Rectal smooth muscle tissue (tissue), 1 donor: ENCODE results near the gene WAPL.

Source experiments
- H3K27ac ChIP-seq: one replicate; pipeline ENCODE4 v1.7.0; 2013; ENCODE audit warnings: low read depth, low read length, inconsistent platforms
- H3K27me3 ChIP-seq: one replicate; pipeline ENCODE4 v1.7.0; 2013; ENCODE audit warnings: low read length; ENCODE audit not compliant: control insufficient read depth, insufficient read depth
- H3K36me3 ChIP-seq: one replicate; pipeline ENCODE4 v1.7.0; 2013; ENCODE audit warnings: low read length; ENCODE audit not compliant: control insufficient read depth, insufficient read depth
- H3K4me1 ChIP-seq: one replicate; pipeline ENCODE4 v1.7.0; 2013; ENCODE audit warnings: low read length; ENCODE audit not compliant: control insufficient read depth, insufficient read depth
- H3K4me3 ChIP-seq: one replicate; pipeline ENCODE4 v1.7.0; 2013; ENCODE audit warnings: low read length
- H3K9ac ChIP-seq: one replicate; pipeline ENCODE4 v1.7.0; 2013; ENCODE audit warnings: low read length

The WAPL gene

DNA sequence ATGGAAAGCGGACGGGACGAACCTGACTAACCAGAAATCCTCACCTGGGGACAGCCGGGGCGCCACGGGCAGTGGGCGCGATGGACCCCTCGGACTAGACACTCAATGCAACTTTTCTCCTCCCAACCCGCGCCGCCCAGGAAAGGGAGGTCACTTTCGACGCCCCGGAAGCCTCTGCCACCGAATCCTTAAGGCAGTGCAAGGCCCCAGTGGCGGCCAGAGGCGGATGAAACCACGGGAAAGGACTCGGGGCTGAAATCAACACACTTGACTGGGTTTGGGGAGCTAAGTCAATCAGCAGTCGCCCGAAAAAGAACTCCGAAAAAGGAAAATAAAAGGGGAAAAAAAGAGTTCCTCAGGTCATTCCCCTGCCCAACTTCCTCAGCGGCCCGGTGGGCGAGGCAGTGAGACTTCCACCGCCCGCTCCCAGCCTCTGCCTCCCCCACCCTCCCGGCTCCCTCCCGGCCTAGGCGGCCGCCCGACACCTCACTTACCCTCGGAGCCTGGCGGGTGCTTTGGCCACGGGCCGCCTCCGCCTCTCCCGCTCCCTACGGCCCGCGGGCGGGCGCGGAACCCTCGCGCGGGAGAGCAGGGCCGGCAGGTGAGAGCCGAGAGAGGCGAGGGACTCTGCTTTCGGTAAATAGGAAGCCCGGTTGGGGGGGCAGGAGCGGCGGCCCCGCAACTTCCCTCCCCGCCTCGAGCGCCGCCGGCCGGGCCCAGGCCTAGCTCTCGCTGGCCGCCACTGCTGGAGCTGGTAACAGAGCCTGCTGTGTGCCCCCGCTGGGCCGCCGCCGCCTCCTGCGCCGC is 518 bp downstream of the WAPL start:
- H3K27ac ChIP-seq, result peak overlapping the region; percentile 89
- H3K27me3 ChIP-seq, result no peaks in the 10 kb centered on the region
- H3K4me3 ChIP-seq, result peak overlapping the region; percentile 76
- no peaks in the 10 kb centered on the region for H3K36me3 ChIP-seq
- H3K9ac ChIP-seq, result peak overlapping the region; percentile 54
- H3K4me1 ChIP-seq, result peaks cover 21% of the 10 kb centered on the region

DNA sequence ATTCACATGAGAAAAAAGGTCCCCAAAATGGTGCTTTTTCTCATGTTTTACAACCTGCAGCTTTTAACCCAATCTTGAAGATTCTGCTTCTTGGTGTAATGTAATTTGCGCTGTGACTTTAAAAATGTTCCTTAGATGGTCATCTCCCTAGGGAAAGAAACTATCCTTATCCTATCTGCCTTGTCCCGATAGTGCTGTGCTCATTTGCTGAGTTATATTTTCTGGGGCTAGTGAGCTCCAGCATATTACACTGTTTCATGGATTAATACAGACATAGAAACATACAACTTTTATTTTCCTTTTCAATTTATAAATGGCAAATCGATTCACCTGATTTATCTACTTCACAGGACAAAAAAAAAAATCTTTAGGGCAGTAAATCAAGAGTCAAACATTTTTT is 2.8 kb downstream of the WAPL start:
- no peak overlapping the region for H3K27ac ChIP-seq
- peaks cover 21% of the 10 kb centered on the region for H3K4me1 ChIP-seq
- no peaks in the 10 kb centered on the region for H3K36me3 ChIP-seq
- no peaks in the 10 kb centered on the region for H3K27me3 ChIP-seq
- no peak overlapping the region for H3K9ac ChIP-seq
- H3K4me3 ChIP-seq, result no peak overlapping the region

DNA sequence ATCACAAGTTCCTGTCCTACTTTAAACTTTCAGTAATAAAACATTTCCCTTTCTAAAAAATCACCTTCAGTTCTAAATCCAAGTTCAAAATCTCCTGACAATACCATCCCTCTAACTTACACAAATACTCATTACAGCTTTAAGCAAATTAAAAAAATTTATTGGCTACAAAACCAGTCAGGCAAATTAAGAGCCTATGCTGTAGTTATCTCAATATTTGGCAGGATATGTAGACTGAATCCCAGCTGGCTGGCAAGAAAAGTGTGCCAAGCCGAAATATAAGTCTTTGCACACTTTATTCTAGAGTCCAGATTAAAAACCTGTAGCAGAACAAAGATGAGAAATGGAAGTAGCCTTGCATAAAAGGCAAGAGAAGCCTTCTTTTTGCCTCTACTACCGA is 9.5 kb downstream of the WAPL start:
- Histone ChIP-seq H3K27ac (no peak overlapping the region), H3K36me3 (no peaks in the 10 kb centered on the region), H3K4me3 (no peak overlapping the region), H3K9ac (no peak overlapping the region), H3K4me1 (peaks cover 3% of the 10 kb centered on the region), H3K27me3 (no peaks in the 10 kb centered on the region)

DNA sequence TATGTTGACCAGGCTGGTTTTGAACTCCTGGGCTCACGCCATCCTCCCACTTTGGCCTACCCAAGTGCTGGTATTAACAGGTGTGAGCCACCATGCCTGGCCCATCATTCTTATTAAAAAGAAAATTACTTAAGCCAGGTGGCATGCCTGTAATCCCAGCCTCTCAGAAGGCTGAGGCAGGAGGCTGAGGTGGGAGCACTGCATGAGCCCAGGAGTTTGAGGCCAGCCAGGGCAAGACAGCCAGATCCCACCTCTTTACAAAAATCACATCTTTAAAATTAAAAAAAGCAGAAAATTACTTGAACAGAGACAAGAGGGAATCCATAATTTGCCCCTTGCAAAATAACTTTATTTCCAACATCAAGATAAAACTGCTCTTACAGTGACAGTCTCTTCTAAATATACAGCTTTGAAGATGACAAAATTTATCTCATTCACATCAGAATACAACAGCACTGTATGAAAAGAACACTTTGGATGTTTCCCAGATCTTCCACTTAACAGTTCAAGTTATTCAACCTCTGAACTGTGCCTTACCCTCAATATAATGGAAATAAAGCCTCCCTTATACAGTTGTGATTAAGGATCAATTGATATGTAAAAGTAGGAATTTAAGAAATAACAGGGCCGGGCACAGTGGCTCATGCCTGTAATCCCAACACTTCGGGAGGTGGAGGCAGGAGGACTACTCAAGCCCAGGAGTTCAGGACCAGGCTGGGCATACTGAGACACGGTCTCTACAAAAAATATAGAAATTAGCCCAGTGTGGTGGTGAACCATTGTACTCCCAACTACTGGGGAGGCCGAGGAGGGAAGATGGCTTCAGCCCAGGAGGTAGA is 10.3 kb downstream of the WAPL start:
- Histone ChIP-seq H3K36me3 (no peaks in the 10 kb centered on the region), H3K4me1 (peaks cover 3% of the 10 kb centered on the region), H3K9ac (no peak overlapping the region), H3K4me3 (no peak overlapping the region), H3K27ac (no peak overlapping the region), H3K27me3 (no peaks in the 10 kb centered on the region)

DNA sequence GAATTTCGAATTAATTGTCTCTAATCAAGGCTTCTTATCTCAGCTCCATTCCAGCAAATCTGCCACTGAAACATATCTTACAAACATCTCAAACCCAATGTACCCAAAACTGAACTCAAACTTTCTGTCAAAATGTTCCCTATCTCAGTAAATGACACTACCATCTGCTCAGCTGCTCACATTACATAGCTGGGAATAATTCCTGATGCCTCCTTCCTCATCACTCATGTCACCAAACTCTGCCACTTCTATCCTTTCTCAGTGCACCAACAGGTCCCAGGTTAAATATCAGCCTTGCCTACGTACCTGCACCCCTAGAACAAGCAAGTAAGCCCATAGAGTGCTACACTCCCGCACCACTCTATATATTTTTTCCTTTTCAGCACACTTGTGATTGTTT is 12.4 kb downstream of the WAPL start:
- Histone ChIP-seq H3K4me3 (no peak overlapping the region), H3K36me3 (no peaks in the 10 kb centered on the region), H3K4me1 (peaks cover 3% of the 10 kb centered on the region), H3K27me3 (no peaks in the 10 kb centered on the region), H3K27ac (no peak overlapping the region), H3K9ac (no peak overlapping the region)

DNA sequence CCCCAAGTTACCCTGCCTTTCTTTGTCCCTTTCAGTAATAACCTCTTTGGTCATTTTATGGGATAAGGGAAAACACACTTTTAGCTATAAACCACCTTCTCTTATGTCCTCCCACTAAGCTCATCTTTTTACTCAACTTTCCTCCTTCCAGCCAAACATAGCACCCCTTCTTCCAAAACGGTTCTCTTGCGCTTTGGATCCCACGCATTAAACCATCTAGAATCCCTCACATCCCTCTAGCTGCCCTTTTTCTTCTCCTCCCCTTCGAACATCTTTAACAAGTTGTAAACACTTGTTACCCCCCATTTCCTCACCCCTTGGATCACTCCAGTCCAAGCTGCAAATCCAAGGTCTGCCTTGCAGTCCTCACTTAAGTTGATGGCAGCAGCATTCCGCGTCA is 13.4 kb downstream of the WAPL start:
- H3K27ac ChIP-seq, result no peak overlapping the region
- no peak overlapping the region for H3K9ac ChIP-seq
- H3K4me1 ChIP-seq, result peaks cover 3% of the 10 kb centered on the region
- H3K36me3 ChIP-seq, result no peaks in the 10 kb centered on the region
- H3K27me3 ChIP-seq, result no peaks in the 10 kb centered on the region
- no peak overlapping the region for H3K4me3 ChIP-seq

DNA sequence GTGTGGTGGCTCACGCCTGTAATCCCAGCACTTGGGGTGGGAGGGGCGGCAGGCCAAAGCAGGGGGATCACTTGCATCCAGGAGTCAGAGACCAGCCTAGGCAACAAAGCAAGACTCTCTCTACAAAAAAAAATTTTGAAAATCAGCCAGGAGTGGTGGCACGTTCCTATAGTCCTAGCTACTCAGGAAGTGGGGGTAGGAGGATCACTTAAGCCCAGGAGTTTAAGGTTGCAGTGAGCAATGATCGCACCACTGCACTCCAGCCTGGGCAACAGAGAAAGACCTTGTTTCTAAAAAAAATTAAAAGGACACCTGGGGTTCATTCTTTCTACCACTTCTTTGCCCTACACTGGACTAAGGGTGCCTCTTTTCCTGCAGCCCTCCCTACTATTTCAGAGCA is 15.1 kb downstream of the WAPL start:
- Histone ChIP-seq H3K9ac (no peak overlapping the region), H3K36me3 (peaks cover 5% of the 10 kb centered on the region), H3K27ac (no peak overlapping the region), H3K4me1 (peaks cover 1% of the 10 kb centered on the region), H3K27me3 (no peaks in the 10 kb centered on the region), H3K4me3 (no peak overlapping the region)

DNA sequence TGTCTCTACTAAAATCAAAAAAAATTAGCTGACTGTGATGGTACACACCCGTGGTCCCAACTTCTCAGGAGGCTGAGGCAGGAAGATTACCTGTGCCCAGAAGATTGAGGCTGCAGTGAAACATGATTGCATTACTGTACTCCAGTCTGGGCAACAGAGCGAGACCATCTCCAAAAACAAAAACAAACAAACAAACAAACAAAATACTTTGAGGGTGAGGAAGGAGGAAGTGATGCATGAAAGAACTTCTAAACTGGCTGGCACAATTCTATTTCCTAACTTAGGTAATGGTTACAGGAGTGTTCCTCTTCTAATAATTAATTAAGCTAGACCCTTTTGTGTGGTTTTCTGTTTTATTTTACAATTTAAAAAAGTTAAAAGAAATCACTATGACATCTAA is 15.5 kb downstream of the WAPL start:
- Histone ChIP-seq H3K36me3 (peaks cover 5% of the 10 kb centered on the region), H3K27ac (no peak overlapping the region), H3K27me3 (no peaks in the 10 kb centered on the region), H3K4me1 (no peaks in the 10 kb centered on the region), H3K4me3 (no peak overlapping the region), H3K9ac (no peak overlapping the region)

DNA sequence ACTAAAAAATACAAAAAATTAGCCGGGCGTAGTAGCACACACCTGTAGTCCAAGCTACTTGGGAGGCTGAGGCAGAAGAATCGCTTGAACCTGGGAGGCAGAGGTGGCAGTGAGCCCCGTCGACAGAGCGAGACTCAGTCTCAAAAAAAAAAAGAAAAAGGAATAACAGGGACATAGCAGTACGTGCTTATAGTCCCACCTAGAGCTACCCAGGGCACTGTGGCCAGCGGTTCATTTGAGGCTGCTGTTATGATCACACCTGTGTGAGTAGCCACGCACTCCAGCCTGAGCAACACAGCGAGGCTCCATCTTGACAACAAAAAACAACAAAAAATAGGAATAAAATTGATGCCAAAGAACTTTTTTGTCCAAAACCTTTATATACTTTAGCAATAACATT is 17.1 kb downstream of the WAPL start:
- Histone ChIP-seq H3K27me3 (no peaks in the 10 kb centered on the region), H3K9ac (no peak overlapping the region), H3K27ac (no peak overlapping the region), H3K4me3 (no peak overlapping the region), H3K36me3 (peaks cover 8% of the 10 kb centered on the region), H3K4me1 (no peaks in the 10 kb centered on the region)

DNA sequence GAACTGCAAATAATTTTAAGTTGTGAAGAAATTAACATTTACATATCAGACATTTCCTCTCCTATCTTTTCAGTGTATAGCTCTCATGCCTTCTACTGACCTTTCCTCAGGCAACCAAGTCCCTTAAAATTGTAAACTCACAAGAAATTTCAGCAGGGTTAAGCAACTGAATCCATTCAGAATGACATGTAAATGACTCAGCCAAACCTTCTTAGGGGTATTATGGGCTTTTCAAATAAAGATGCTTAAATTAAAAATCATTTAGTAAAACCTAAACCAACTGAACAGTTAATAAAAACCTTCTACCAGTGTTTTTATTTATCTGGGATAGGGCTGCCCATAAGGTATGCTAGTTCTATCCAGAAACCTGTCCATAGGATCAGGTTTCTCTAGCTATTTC is 20.7 kb downstream of the WAPL start:
- H3K4me3 ChIP-seq, result no peak overlapping the region
- no peaks in the 10 kb centered on the region for H3K27me3 ChIP-seq
- no peaks in the 10 kb centered on the region for H3K4me1 ChIP-seq
- H3K27ac ChIP-seq, result no peak overlapping the region
- no peak overlapping the region for H3K9ac ChIP-seq
- H3K36me3 ChIP-seq, result peaks cover 8% of the 10 kb centered on the region

DNA sequence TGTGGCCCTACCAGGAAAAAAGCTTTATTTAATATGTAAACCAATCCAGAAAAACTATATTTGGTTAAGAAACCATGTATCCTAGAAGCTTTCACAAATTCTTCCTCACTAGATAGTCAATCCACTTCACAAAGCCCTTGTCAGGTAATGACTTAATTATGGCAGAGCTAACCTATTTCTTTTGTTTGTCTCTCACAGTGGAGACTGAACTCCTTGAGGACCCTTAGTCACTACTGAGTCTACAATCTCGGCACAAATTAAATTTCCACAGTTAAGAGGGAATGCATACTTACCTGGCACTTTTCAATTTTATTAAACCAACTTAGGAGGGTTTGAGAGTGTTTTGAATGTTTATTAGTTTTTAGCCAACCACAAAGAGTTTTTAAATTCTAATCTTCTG is 23.0 kb downstream of the WAPL start:
- no peaks in the 10 kb centered on the region for H3K27me3 ChIP-seq
- no peaks in the 10 kb centered on the region for H3K4me1 ChIP-seq
- H3K4me3 ChIP-seq, result no peak overlapping the region
- peaks cover 10% of the 10 kb centered on the region for H3K36me3 ChIP-seq
- no peak overlapping the region for H3K27ac ChIP-seq
- no peak overlapping the region for H3K9ac ChIP-seq

DNA sequence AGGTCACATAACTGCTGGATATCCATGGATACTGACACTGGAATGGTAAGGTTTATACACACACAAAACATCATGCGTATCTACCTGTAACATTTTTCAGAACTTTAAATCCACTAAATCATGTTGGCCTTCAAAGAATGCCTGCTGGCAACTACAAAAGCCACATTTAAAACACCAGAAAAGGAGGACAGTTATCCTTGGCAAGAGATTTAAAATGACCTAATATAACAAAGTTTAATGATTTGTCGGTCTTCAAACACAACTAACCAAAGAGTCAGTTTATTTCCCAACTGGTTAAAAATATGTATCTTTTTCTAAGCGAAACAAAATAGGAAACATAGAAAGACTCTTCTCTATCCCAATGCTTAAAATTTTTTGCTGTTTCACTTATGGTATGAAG is 24.0 kb downstream of the WAPL start:
- peaks cover 7% of the 10 kb centered on the region for H3K36me3 ChIP-seq

More for the DNA sequence above, 24.0 kb downstream of the WAPL start:
- no peaks in the 10 kb centered on the region for H3K27me3 ChIP-seq
- no peak overlapping the region for H3K9ac ChIP-seq
- H3K4me3 ChIP-seq, result no peak overlapping the region
- no peaks in the 10 kb centered on the region for H3K4me1 ChIP-seq
- no peak overlapping the region for H3K27ac ChIP-seq
